NCI-H2081 treated with DMSO at 0.1 percent for 48 hours (cell line): ENCODE results near the gene PTGER2.

Source experiments
- DNase-seq: peaks from one replicate; lab custom pipeline; 2025; lab: John Stamatoyannopoulos, UW

PTGER2 gene

GRCh38 chr14:52305014-52305413, 9.1 kb upstream of the PTGER2 start:
- DNase-seq, result no peak

GRCh38 chr14:52307376-52307775, 6.7 kb upstream of the PTGER2 start:
- DNase-seq, result no peak

GRCh38 chr14:52307905-52308304, 6.2 kb upstream of the PTGER2 start:
- DNase-seq, result no peak

DNA sequence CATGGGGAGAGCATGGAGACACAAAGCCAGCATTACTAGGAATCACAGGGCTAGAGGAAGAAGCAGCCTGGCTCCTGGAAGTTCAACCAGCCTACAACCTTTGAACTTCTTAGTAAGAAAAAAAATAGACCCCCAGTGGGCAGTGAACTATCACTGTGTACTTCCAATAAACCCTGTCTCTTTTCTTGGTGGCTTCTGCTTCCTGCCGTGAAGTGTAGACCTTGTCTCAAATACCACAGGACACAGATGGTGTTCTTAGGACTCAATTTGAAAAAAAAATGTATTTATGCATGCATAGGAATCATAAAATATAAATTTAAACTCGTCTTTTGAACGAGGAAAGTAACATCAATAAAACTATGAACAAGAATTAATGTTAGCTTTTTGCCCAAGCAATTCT, 3.6 kb upstream of the PTGER2 start:
- DNase-seq, result no peak

GRCh38 chr14:52312931-52313355, 1.2 kb upstream of the PTGER2 start:
- DNase-seq, result no peak

DNA sequence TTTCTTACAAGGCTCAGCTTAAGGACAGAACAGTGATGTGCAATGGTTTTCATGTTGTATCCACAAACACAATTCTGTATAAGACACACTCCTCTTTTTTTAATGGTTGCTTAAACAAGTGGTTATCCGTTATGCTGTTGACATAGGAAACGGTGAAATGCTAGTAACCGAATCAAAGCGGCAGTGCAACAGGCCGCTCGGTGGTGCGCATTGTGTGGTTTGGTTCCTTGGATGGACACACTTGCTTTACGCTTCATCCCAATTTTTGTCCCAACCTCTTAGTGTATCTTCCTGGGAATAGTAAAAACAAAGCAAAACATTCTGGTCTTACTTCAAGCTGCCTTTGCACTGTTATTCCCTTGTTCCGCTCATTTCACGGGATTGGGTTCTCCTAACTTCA, 650 bp upstream of the PTGER2 start:
- DNase-seq, result no peak

DNA sequence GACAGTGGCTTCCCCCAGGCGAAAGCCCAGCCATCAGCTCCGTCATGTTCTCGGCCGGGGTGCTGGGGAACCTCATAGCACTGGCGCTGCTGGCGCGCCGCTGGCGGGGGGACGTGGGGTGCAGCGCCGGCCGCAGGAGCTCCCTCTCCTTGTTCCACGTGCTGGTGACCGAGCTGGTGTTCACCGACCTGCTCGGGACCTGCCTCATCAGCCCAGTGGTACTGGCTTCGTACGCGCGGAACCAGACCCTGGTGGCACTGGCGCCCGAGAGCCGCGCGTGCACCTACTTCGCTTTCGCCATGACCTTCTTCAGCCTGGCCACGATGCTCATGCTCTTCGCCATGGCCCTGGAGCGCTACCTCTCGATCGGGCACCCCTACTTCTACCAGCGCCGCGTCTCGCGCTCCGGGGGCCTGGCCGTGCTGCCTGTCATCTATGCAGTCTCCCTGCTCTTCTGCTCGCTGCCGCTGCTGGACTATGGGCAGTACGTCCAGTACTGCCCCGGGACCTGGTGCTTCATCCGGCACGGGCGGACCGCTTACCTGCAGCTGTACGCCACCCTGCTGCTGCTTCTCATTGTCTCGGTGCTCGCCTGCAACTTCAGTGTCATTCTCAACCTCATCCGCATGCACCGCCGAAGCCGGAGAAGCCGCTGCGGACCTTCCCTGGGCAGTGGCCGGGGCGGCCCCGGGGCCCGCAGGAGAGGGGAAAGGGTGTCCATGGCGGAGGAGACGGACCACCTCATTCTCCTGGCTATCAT, 663 bp downstream of the PTGER2 start:
- no peak for DNase-seq

- DNase-seq, result no peak
These were observed 1.2 kb downstream of the PTGER2 start for GRCh38 chr14:52315355-52315718.

GRCh38 chr14:52318062-52318461, 4.0 kb downstream of the PTGER2 start:
- DNase-seq, result no peak

DNA sequence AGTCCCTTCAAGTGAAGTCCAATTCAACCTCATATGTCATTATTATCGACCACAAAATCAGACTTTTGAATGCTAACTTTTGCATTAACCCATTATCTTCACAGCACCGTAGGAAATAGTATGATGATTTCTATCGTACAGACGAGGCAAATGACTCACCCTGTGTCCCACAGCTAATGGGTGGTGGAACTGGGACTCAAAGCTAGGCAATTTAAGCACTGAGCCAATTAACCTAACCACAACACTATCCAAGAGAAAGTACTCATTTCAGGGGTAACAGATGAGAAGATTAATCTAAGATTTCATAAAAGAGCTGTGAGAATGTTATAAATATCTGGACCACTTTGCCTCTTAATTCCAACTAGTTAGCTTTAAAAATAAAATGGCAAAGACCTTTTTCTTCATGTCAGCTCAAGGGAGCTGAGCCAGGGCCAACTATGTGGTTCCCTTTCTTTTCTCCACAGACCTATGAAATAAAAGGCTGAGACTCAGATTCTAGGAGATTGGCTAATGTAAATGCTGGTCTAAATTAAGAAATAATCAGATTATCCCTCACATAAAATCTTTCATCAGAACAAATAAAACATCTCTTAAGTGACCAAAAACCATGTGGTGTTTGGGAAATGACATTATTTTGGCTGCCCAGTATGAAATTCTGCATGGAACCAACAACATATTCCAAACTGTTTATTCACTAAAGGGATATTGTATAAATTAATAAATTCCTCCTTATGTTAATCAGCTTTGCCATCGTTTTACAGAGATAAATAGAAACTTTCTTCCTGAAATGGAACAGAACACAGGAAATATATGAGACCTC, 4.9 kb downstream of the PTGER2 start:
- DNase-seq, result no peak

DNA sequence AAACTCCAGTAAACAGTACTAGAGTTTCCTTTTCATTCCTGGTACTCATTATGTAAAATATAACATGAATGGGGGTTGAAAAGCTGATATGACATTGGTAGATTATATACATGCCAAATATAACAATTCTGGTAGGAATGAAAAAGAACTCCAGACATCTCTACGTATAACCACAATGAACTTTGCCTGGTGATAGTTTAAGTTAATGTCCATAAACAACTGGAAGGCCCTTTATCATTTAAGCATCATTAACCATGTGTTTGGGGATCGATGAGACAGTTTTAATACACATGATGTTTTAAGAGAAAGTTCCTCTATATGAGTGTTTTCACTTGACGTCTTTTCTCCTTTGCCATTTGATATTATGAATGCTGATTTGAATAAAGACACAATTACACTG, 5.8 kb downstream of the PTGER2 start:
- no peak for DNase-seq

DNA sequence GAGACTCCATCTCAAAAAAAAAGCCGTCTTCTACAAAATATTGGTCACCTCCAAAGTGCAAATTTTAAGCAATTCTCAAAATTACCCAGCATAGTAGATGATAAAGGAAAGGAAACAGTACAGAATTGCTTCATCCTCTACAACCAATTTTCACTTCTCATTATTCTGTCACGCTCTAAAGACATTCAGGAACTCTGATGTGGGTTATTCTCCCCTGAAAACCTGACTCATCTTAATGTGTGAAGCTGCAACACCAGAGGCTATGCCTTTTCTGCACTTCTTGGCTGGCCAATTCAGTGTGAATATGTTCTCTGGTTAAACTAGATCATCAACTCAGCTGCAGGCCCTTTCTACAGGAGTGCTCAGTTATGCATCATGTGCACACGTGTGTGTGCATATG, 11.0 kb downstream of the PTGER2 start:
- no peak for DNase-seq

DNA sequence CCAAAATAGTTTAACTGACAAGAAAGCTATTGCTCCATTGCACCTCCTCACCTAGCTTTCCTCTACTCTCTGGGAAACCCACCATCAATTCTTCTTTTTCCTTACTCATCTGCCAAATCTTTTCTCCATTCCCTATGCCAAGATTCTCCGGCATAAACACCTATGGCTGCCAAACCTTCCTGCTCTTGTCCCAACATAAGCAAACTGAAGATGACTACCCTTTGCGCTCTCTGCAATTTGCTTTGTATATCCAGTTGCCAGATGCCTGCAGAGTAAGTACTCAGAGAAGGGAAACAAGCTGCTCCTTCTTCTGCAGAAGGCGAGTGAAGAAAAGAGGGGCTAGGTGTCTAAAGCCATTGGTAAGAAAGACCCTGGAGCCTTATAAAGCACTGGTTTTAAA, 11.5 kb downstream of the PTGER2 start:
- DNase-seq, result no peak

DNA sequence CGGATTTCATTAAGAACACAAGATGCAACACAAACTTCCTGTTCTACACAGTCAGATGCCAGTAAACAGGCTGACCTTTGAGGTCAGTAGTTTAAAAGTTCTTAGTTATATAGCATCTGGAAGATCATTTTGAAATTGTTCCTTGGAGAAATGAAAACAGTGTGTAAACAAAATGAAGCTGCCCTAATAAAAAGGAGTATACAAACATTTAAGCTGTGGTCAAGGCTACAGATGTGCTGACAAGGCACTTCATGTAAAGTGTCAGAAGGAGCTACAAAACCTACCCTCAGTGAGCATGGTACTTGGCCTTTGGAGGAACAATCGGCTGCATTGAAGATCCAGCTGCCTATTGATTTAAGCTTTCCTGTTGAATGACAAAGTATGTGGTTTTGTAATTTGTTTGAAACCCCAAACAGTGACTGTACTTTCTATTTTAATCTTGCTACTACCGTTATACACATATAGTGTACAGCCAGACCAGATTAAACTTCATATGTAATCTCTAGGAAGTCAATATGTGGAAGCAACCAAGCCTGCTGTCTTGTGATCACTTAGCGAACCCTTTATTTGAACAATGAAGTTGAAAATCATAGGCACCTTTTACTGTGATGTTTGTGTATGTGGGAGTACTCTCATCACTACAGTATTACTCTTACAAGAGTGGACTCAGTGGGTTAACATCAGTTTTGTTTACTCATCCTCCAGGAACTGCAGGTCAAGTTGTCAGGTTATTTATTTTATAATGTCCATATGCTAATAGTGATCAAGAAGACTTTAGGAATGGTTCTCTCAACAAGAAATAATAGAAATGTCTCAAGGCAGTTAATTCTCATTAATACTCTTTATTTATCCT, 13.5 kb downstream of the PTGER2 start:
- no peak for DNase-seq

- DNase-seq, result no peak
These were observed 14.2 kb downstream of the PTGER2 start for GRCh38 chr14:52328276-52328675.

GRCh38 chr14:52329678-52330369, 15.7 kb downstream of the PTGER2 start:
- no peak for DNase-seq

GRCh38 chr14:52332269-52332668, 18.2 kb downstream of the PTGER2 start:
- no peak for DNase-seq

GRCh38 chr14:52333108-52333507, 19.0 kb downstream of the PTGER2 start:
- DNase-seq, result no peak

- no peak for DNase-seq
These were observed 19.9 kb downstream of the PTGER2 start for GRCh38 chr14:52333823-52334657.

- no peak for DNase-seq
These were observed 22.1 kb downstream of the PTGER2 start for GRCh38 chr14:52336241-52336640.

- no peak for DNase-seq
These were observed 24.1 kb downstream of the PTGER2 start for GRCh38 chr14:52338051-52338681.
